Dedifferentiated amniotic fluid mesenchymal stem cell (primary cell): Measurements from ENCODE around the gene UNC45B.
"Not testable (repeated sequence)": the region's sequence is repeated elsewhere in the genome, so short reads cannot be mapped to it uniquely, and the experiment has no call there.

ENCODE experiments used
- DNase-seq: peaks from one replicate; pipeline ENCODE4 v3.0.0-alpha.2; 2016; ENCODE audit errors: extremely low spot score

UNC45B gene

GRCh38 chr17:35170968-35171771 is 23.6 kb downstream of the UNC45B start:
- peak; percentile 54 for DNase-seq

DNA sequence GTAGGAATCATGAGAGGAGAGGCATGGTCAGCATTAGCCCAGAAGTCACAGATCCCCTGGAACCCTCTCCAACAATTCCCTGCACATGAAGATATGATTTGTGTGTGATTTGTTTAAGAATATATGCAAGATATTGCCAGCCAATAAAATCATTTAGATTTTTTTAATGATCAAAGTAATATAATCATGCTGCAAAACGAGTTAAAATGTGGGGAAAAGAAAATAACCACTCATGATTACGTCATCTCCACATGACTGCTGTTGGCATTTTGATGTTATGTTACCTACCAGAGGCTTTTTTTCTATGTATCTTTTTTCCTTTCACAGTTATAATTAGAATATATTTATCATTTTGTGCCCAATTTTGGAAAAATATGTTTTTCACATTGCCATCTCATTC is 24.2 kb downstream of the UNC45B start:
- no peak for DNase-seq

GRCh38 chr17:35172321-35172720 is 24.7 kb downstream of the UNC45B start:
- DNase-seq = not testable (repeated sequence)

- DNase-seq = no peak
Measured at GRCh38 chr17:35174835-35175334, 27.3 kb downstream of the UNC45B start.

DNA sequence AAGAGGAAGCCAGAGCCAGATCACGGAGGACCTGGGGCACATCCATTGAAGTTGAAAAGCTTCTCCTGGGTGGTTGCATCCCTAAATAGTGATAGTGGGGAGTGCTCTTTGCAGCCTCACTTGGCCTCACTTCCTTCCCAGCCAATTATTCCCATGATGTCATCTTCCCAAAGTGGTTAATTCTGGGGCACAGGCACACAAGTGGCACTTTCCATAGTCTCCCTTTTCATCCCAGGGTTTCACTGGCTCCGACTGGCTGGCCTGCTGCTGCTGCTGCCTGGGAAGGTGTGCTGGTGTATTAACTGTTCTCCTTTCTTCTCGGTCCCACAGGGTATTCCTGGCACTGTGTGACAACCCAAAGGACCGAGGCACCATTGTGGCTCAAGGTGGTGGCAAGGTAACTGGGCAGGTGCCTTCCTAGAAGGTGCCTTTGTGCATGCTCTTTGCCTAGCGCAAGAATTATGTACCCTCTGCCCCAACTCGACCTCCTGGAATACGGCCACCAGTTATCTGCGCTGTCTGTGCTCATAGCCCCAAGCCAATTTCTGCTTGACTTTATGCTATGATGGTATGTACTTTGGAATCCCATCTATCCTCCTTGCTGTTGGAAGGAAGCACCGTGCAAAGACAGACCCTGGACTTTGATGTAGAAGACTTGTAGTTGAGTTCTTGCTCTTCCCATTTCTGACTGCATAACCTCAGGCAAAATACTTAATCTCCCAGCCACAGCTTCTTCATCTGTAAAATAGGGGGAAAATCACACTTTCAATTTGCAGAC is 28.2 kb downstream of the UNC45B start:
- no peak for DNase-seq

DNA sequence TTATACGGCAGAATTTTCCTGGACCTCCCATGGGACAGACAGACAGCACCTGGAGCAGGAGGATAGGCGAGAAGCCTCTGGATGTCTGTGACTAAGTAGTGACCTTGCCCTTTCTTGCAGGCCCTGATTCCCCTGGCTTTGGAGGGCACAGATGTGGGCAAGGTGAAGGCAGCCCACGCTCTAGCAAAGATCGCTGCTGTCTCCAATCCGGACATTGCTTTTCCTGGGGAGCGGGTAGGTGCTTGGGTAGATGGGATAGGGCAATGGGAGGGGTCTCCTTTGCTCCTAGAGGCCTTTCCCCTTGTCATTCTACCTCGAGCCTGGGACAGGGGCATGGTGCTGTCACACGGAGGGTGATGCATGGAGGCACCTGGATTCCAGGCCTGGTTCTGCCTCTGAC is 29.3 kb downstream of the UNC45B start:
- no peak for DNase-seq

DNA sequence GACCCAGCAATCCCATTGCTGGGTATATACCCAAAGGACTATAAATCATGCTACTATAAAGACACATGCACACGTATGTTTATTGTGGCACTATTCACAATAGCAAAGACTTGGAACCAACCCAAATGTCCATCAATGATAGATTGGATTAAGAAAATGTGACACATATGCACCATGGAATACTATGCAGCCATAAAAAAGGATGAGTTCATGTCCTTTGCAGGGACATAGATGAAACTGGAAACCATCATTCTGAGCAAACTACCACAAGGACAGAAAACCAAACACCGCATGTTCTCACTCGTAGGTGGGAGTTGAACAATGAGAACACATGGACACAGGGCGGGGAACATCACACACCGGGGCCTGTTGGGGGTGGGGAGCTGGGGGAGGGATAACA is 31.8 kb downstream of the UNC45B start:
- DNase-seq = not testable (repeated sequence)

DNA sequence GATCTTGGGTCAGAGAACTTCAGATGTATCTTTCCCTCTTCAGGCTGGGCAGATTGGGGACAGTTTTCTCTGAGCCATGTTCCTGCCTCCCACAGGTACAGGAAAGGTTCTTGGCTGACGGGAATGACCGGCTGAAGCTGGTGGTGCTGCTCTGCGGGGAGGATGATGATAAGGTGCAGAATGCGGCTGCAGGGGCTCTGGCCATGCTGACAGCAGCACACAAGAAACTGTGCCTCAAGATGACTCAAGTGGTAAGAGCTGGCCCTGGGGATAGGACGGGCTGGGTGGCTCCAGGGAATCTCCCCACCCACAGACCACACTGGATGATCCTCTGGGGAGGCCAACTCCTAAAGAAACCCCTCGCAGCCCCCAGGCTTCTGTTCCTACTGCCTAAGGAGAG is 35.7 kb downstream of the UNC45B start:
- no peak for DNase-seq

- no peak for DNase-seq
Measured at GRCh38 chr17:35184274-35184673, 36.7 kb downstream of the UNC45B start.

GRCh38 chr17:35185849-35186248 is 38.2 kb downstream of the UNC45B start:
- no peak for DNase-seq

- DNase-seq = no peak
Measured at GRCh38 chr17:35187481-35187880, 39.9 kb downstream of the UNC45B start.

- no peak for DNase-seq
Measured at GRCh38 chr17:35188111-35188510, 40.5 kb downstream of the UNC45B start.

DNA sequence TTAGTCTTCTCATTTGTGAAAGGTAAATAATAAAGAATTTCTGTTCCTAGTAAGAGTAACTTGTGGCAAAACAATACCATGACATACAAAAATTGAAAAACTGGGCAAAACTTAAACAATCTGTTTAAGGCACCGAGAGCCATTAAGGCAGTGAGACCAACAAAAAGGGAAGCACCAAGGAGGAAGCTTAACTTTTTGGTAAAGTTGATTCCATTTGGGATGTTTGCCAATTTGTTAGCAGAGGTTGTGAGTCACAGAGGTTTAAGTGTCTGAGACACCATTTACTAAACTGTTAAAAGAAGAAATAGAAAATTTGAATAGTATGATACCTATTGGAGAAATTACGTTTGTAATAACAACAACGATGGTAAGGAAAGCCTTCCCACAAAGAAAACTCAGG is 41.7 kb downstream of the UNC45B start:
- no peak for DNase-seq

DNA sequence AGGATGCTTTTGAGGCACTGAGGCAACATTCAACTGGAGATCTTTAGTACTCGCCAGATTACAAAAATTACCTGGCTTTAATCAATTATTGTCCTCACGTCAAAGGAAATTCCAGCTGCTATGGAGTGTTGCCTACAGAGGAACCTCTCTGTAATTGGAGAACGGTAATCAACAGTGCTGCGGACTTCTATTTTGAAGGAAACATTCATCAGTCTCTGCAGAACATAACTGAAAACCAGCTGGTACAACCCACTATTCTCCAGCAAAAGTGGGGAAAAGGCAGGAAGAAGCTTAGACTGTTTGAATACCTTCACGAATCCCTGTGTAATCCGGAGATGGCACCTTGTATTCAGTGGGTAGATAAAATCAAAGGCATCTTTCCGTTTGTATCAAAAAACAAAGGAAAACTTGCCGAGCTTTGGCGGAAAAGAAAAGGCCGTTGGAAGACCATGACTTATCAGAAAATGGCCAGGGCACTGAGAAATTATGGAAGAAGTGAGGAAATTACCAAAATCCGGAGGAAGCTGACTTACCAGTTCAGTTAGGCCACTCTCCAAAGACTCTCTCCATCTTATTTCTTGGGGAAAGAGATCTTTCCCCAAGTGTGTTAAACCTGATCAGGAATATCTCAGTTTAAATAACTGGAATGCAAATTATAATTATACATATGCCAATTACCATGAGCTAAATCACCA is 43.5 kb downstream of the UNC45B start:
- DNase-seq = no peak

- no peak for DNase-seq
Measured at GRCh38 chr17:35192708-35193107, 45.1 kb downstream of the UNC45B start.

GRCh38 chr17:35194001-35194400 is 46.4 kb downstream of the UNC45B start, which contains the start of gene SLC35G3:
Gene SLC35G3, minus strand, starts transcription at chr17:35194393. Its CDS starts 86 bp downstream, at chr17:35194307.
- DNase-seq = not testable (repeated sequence)

DNA sequence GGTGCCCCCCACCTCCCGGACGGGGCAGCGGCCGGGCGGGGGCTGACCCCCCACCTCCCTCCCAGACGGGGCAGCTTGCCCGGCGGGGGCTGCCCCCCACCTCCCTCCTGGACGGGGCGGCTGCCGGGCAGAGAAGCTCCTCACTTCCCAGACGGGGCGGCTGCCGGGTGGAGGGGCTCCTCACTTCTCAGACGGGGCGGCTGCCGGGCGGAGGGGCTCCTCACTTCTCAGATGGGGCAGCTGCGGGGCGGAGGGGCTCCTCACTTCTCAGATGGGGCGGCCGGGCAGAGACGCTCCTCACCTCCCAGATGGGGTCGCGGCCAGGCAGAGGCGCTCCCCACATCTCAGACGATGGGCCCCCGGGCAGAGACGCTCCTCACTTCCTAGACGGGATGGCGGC is 47.4 kb downstream of the UNC45B start:
- DNase-seq = not testable (repeated sequence)

DNA sequence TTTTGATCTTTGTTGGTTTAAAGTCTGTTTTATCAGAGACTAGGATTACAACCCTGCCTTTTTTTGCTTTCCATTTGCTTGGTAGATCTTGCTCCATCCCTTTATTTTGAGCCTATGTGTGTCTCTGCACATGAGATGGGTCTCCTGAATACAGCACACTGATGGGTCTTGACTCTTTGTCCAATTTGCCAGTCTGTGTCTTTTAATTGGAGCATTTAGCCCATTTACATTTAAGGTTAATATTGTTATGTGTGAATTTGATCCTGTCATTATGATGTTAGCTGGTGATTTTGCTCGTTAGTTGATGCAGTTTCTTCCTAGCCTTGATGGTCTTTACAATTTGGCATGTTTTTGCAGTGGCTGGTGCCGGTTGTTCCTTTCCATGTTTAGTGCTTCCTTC is 55.0 kb downstream of the UNC45B start:
- DNase-seq = not testable (repeated sequence)

DNA sequence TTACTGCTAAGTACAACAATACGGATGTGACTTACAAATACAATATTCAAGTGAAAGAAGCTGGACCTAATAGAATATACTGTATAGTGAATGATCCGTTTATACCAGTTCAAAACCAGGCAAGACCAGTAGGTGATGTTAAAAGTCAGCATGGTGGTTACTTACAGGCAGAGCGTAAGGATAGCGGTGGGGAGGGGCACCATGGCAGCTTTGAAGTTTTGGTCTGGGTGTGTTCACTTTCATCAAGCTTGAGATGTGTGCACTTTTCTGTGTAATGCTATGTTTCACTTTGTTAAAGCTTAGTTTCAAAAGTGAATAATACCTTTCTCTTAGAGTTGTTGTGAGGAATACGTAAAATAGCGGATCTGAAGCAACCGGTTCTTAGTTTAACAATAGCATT is 63.1 kb downstream of the UNC45B start:
- no peak for DNase-seq

DNA sequence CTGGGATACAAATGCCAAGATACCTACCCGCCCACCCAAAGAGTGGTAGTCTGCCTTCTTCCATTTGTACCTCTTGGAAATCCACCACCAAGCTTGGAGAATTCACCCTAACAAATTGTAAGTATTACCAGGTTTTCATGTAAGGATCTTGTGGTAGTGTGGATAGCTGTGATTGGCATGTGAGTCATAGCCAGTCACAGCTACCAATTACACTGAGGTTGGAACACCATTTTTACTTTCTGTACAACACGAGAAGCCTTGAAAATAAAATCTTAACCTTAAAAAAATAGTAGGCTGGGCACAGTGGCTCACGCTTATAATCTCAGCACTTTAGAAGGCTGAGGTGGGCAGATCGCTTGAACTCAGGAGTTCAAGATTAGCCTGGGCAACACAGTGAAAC is 65.1 kb downstream of the UNC45B start:
- DNase-seq = no peak

DNA sequence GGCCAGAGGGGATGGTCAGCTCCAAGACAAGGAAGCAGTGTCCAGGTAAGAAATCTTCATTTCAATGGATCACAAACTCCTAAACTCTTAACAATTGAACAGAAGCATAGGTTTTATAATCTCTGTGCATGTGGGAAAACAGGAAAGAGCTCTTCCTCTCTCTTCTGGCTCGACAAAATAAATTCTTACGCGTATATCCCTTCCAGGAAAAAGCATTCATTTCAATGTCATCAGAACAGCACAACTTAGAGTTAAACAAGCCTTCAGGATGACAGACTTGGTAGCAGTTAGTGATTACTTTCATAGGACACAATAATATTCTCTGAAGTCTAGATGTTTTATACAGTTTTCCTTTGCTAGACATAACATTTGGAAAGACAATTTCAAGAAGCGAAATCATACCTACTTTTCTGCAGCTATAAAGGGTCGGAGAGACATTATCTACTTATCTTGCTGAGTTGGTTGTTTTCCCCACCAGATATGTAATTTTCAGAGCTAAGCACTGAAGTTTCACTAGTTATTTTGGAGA is 65.9 kb downstream of the UNC45B start:
- no peak for DNase-seq

DNA sequence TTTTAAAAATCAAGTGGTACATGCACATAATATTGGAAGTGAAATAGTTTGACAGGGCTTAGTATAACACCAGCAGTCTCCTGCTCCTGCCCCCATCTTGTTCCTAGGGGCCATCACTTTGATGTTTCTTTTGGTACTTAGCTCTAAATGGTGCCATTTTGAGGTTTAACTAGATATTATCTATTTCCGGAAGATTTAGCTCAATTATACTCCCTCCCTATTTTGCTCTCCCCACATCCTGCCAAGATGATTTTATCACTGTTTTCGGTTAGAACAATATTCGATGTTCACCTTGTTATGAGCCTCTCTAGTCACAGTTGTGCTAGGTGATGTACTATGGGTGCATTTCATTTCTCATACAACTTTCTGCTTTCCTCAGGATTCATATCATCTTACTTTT is 66.6 kb downstream of the UNC45B start:
- no peak for DNase-seq
